ENCODE results near the gene ATP6V1G3. TPM values are rescaled to one million over a fixed set of nuclear protein-coding genes. Genes with fewer than 3 reads are reported as not detected.
"Not testable (repeated sequence)": the region's sequence is repeated elsewhere in the genome, so short reads cannot be mapped to it uniquely, and the experiment has no call there.

Gene ATP6V1G3
- total RNA-seq, 4 donors from 2014 or later: not detected

- Histone ChIP-seq H3K27ac (no peak overlapping the region), H3K4me3 (no peak overlapping the region), H3K4me1 (no peaks in the 10 kb centered on the region), H3K9me3 (no peaks in the 10 kb centered on the region), H3K36me3 (no peaks in the 10 kb centered on the region), H3K27me3 (no peaks in the 10 kb centered on the region)
- no peak for DNase-seq
- TF ChIP-seq CTCF (IDR thresholded peaks at IDR 0.05) (no peak), POLR2AphosphoS5 (IDR thresholded peaks at IDR 0.05) (no peak), POLR2A (IDR thresholded peaks at IDR 0.05) (no peak), EP300 (IDR thresholded peaks at IDR 0.05; ENCODE audit: low read depth) (no peak)
- intact Hi-C loops (cut with DNase I; ENCODE audit: low total_unique reads): no loop called here
- WGBS, 2 donors (ENCODE audit: low coverage in 1 of 2): 47 to 65% methylated on average over 2 of the region's 2 CpGs
- in situ Hi-C loops (cut with MboI; ENCODE audit: low pct_ligation_motif_present in 1 of 4, low pct_unique_long_range_greater_than_20kb in 1 of 4, low sequenced_read_pairs in 3 of 4): no loop called here
Observed at GRCh38 chr1:198524556-198524955, 15.9 kb downstream of the ATP6V1G3 start.

GRCh38 chr1:198524127-198524526 lies 16.4 kb downstream of the ATP6V1G3 start:
- H3K27ac ChIP-seq; H3K9me3 ChIP-seq; H3K4me3 ChIP-seq; H3K27me3 ChIP-seq; H3K36me3 ChIP-seq; DNase-seq; H3K4me1 ChIP-seq; intact Hi-C loops (cut with DNase I; ENCODE audit: low total_unique reads); in situ Hi-C loops (cut with MboI; ENCODE audit: low pct_ligation_motif_present in 1 of 4, low pct_unique_long_range_greater_than_20kb in 1 of 4, low sequenced_read_pairs in 3 of 4): not testable (repeated sequence)
- WGBS, 2 donors (ENCODE audit: low coverage in 1 of 2): 75% methylated on average over 8 to 10 of the region's 10 CpGs

- no peak for DNase-seq
- in situ Hi-C loops (cut with MboI; ENCODE audit: low pct_ligation_motif_present in 1 of 4, low pct_unique_long_range_greater_than_20kb in 1 of 4, low sequenced_read_pairs in 3 of 4): no loop called here
- 36 to 55% methylated on average over 2 of the region's 2 CpGs for WGBS, 2 donors (ENCODE audit: low coverage in 1 of 2)
Observed at GRCh38 chr1:198523182-198523950, 17.1 kb downstream of the ATP6V1G3 start.

GRCh38 chr1:198520524-198521254 lies 19.8 kb downstream of the ATP6V1G3 start:
- in situ Hi-C loops (cut with MboI; ENCODE audit: low pct_ligation_motif_present in 1 of 4, low pct_unique_long_range_greater_than_20kb in 1 of 4, low sequenced_read_pairs in 3 of 4): no loop called here
- no peak overlapping the region for H3K4me3 ChIP-seq
- intact Hi-C loops (cut with DNase I; ENCODE audit: low total_unique reads): no loop called here
- peak overlapping the region in 1 of 4 donors; percentile 39 for H3K27ac ChIP-seq
- no peaks in the 10 kb centered on the region for H3K27me3 ChIP-seq
- DNase-seq: no peak
- TF ChIP-seq POLR2AphosphoS5 (IDR thresholded peaks at IDR 0.05) (no peak), EP300 (IDR thresholded peaks at IDR 0.05; ENCODE audit: low read depth) (no peak), POLR2A (IDR thresholded peaks at IDR 0.05) (no peak), CTCF (IDR thresholded peaks at IDR 0.05) (no peak)
- no peaks in the 10 kb centered on the region for H3K4me1 ChIP-seq
- H3K36me3 ChIP-seq: no peaks in the 10 kb centered on the region
- WGBS, 2 donors (ENCODE audit: low coverage in 1 of 2): 76 to 77% methylated on average over 5 of the region's 5 CpGs
- H3K9me3 ChIP-seq: no peaks in the 10 kb centered on the region

More at GRCh38 chr1:198523182-198523950, 17.1 kb downstream of the ATP6V1G3 start:
- Histone ChIP-seq H3K4me1 (no peaks in the 10 kb centered on the region), H3K9me3 (no peaks in the 10 kb centered on the region), H3K4me3 (no peak overlapping the region), H3K27ac (no peak overlapping the region), H3K36me3 (no peaks in the 10 kb centered on the region), H3K27me3 (no peaks in the 10 kb centered on the region)
- intact Hi-C loops (cut with DNase I; ENCODE audit: low total_unique reads): no loop called here
- TF ChIP-seq POLR2AphosphoS5 (IDR thresholded peaks at IDR 0.05): no peak
- no peak for TF ChIP-seq POLR2A (IDR thresholded peaks at IDR 0.05)
- TF ChIP-seq EP300 (IDR thresholded peaks at IDR 0.05; ENCODE audit: low read depth): no peak

Measured in transverse colon (tissue), 4 donors.